MM.1S (cell line): ENCODE data around the gene AUTS2.

Source experiments
- EZH2 ChIP-seq: fragments of 300-600 bp; sonication (generic); optimal IDR thresholded peaks from 2 replicates; pipeline ENCODE3; 2017; ENCODE audit warnings: low read depth, mild to moderate bottlenecking, antibody characterized with exemption, low read length, mixed read lengths
- EZH2phosphoT487 ChIP-seq: fragments of 300-600 bp; sonication (generic); IDR thresholded peaks from 2 replicates; pipeline ENCODE4 v1.6.1; 2018; ENCODE audit warnings: antibody characterized with exemption, low read length
- TF ChIP-seq, protein P1 (sequence below): fragments of 300-600 bp; sonication (generic); IDR thresholded peaks from 2 replicates; pipeline ENCODE4 v1.5.1; 2016; ENCODE audit warnings: antibody characterized with exemption, low read length, mixed read lengths

DNA sequence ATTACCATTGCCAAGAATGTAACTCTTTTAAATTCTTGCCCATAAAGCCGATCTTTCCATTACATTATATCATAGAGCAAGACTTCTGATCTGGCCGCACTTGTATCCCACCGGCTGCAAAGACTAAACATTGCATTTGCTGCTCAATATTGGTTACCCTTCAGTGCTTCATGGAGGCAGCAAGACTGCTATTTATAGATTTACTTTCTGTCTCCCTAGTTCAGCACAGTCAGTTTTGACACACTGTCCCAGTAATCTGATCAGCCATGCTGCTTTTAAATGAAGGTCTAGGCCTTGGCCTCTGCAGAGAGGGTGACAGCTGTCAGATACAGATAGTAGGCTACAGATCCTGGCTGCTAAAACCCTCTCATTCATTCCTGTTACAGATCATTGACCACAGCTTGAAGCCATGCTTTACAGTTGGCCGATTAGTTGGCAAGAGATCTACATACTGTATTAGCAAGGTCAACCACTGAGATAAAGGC is 971.1 kb downstream of the AUTS2 start:
- TF ChIP-seq, protein P1, sequence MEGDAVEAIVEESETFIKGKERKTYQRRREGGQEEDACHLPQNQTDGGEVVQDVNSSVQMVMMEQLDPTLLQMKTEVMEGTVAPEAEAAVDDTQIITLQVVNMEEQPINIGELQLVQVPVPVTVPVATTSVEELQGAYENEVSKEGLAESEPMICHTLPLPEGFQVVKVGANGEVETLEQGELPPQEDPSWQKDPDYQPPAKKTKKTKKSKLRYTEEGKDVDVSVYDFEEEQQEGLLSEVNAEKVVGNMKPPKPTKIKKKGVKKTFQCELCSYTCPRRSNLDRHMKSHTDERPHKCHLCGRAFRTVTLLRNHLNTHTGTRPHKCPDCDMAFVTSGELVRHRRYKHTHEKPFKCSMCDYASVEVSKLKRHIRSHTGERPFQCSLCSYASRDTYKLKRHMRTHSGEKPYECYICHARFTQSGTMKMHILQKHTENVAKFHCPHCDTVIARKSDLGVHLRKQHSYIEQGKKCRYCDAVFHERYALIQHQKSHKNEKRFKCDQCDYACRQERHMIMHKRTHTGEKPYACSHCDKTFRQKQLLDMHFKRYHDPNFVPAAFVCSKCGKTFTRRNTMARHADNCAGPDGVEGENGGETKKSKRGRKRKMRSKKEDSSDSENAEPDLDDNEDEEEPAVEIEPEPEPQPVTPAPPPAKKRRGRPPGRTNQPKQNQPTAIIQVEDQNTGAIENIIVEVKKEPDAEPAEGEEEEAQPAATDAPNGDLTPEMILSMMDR, result no peak
- TF ChIP-seq EZH2 (no peak), EZH2phosphoT487 (no peak)
